LHCN-M2 (cell line): ENCODE data around the gene IHH. TPM values are rescaled to one million over a fixed set of nuclear protein-coding genes. Genes with fewer than 3 reads are reported as not detected.

Source experiments
- DNase-seq: peaks from one replicate; pipeline ENCODE4 v3.0.0-alpha.2; 2012; ENCODE audit warnings: low read depth
- total RNA-seq: library from RNA; depleted of rRNA; stranded (reverse); fragments of >200 nt; gene quantifications from 2 replicates; pipeline ENCODE4 v1.2.3, GENCODE V29; 2014

IHH gene
- total RNA-seq, 1 experiment from 2014 or later = not detected

DNA sequence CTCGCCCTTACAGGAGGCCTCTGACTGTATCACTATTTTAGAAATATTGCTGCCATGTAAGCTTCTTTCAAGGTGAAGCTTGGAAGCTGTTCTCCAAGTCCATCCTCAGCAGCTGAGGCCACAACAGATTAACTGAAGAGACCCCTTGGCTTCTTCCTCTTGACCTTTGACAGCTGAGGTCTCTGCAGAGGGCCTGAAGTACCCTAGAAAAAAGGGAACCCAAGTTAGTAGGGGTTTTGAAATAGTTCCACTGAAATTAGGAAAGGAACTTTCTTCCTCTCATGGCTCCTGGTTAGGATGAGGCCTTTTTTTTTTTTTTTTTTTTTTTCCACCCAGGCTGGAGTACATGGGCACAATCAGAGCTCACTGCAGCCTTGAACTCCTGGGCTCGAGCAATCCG, 15.5 kb upstream of the IHH start:
- no peak for DNase-seq

DNA sequence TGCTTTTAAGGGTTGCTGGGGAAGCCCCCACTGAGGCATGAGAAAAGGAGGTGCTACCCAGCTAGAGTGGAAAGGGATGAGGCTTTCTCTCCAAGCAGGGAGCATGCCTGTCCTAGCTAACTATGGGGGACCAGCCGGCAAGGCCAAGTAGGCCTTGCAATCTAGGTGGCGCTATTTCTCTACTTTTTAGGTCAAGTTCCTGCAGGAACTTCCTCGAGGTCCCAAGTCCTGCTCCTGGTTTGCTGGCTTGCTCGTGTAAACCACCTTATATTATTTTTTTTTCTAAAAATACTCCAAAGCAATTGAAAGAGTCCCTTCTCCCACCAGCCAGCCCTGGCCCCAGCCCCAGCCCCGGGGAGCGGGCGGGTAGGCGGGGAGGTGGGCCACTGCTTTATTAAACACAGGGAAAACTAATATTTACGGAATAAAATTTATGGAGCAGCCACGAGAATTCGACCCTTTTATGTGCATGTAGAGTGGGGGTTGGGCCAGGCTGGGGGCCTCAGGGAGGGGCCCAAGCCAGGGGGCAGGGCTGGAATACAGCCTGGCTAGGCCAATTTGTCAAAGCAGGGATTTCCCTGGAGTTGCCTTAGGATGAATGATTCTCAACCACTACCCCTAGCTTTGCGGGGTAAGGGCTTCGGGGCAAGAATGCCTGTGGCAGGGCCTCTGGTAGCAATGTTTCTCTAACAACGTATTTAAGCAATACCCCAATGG, 12.8 kb upstream of the IHH start:
- peak; percentile 60 for DNase-seq

DNA sequence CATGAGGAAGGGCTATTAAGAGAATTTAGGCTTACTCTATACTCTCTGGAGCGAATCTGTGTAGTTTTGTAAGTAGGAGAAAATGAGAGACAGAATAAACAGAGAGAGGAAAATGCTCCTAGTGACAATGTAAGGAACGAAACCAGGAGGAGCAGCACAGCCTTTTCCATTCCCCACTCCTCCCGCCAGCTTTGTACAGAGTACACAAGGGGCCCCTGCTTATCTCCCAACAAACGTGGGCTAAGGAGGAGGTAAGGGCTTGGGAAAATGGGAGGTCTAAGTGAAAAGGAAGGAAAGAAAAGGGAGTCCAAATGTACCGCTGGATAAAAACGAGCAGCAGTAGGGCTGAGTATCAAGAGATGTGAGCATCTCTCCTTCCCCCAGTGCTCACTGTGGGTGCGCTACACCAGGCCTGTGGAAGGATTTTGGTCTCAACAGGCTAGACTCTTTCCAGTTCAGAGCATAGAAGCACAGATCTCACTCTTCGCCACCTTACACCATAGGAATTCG, 12.1 kb upstream of the IHH start:
- no peak for DNase-seq

DNA sequence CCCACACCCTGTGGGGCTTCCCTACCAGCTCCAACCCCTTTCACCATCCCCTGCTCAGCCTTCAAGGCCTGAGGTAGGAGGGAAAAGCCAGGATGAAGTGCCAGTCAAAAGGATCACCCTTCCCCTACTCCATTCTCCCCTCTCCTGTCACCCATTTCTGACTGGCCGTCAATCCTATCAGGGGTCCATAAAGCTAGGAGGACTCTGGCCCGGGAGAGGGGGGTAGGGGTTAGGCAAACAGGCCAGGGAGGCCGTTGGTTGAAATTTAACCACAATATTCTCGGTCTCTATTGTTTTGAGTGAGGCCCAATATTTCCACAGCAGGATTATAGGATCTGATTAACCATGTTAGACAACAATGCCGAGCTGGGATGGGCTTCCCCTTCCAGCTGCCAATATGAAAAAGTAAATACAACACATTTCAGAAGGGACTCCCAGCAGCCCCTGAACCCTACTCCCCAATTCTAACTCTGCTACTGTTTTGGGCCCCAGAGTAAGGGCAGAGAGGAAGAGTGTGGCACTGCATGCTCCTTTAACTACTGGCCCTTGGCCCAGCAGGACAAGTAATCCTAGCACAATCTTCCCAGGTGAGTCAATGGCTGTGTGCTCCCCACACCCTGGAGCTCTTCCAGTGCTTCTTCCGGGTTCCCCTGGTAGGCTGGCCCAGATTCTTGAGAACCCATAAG, 10.6 kb upstream of the IHH start:
- DNase-seq = peak; percentile 31

DNA sequence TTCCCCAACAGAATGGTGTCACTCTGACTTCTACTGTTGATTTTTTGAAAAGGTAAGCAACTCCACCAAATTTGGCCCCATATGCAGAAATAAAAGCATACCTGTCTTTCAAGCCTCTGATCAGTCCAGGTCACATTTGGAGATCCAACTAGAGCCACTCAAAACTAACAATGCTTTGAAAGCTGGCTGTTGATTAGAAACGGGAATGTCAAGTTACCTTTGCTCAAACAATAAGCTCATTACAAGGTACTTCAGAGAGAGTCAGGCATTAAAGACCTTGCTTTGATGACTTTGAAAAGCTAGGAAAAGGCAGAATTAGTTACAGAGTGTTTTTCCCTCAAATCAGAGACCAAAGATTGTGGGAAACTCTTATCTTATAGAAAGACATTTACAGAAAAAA, 4.8 kb upstream of the IHH start:
- DNase-seq = no peak

DNA sequence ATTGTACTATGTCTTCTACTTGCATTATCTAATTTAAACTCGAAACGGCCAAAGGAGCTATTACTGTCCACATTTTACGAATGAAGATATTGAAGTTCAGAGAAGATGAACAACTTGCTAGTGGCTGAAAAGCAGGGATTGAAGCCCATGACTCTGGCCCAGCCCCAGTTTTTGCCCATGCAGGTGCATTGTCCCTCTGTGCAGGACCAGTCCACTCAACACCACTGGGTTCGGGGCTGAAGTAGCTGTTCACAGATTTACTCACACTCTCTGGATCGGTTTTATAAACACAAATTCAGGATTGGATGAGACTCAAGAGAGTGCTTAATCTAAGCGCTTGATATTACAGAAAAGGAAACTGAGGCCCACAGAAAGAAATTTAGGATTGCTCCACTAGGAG, 1.4 kb upstream of the IHH start:
- no peak for DNase-seq

DNA sequence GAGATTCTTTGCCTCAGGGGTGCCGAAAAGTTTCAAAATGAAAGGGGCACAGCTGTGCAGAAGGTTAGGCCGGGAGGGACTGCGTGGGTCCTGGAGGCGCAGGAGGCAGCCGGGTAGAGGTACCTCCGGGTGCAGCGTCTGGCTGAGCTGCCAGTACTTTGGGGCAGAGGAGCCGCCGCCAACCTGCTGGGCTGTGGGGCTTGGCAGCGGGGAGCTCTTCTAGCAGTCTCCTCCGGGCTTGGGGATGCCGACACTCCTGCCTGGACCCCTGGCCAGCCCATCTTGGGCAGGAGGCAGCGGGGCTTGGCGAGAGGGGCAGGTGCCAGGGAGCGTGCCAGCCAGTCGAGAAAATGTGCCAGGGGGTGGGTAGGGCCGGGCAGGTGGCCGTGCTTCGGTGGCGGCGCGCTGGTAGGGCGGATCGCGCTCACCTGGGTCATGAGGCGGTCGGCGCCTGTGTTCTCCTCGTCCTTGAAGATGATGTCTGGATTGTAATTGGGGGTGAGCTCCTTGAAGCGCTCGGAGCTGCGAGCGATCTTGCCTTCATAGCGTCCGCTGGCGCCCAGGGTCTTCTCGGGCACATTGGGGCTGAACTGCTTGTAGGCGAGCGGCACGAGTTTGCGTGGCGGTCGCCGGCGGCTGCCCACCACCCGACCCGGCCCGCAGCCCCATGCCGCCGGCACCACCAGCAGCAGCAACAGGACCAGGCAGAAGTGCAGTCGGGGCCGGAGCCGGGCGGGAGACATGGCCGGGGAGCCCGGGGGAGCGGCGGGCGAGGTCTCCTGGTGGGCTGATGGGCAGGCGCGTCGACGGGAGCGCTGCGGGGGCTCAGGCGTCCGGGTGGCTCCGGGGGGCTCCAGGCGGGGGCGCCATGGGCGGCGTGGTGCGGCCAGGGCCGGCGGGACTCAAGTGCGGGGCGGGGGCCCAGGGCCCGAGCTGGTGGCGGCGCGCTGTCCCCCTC, 717 bp downstream of the IHH start:
- no peak for DNase-seq

DNA sequence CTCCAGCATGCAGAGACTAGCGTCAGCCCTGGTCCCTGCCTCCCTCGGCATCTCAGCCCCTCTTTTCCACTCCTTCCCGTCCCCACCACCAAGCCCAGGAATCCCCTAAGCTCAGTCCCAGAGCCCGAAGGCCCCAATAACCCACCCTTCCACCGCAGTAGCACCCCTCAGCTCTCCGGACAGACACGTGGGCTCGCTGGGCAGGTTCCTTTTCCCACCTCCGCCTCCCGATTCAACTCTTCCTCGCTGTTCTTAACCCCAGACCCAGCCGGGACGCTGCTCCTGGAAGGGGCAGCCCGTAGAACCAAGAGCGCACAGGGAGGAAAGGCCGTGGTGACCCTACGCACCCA, 1.4 kb downstream of the IHH start:
- no peak for DNase-seq

DNA sequence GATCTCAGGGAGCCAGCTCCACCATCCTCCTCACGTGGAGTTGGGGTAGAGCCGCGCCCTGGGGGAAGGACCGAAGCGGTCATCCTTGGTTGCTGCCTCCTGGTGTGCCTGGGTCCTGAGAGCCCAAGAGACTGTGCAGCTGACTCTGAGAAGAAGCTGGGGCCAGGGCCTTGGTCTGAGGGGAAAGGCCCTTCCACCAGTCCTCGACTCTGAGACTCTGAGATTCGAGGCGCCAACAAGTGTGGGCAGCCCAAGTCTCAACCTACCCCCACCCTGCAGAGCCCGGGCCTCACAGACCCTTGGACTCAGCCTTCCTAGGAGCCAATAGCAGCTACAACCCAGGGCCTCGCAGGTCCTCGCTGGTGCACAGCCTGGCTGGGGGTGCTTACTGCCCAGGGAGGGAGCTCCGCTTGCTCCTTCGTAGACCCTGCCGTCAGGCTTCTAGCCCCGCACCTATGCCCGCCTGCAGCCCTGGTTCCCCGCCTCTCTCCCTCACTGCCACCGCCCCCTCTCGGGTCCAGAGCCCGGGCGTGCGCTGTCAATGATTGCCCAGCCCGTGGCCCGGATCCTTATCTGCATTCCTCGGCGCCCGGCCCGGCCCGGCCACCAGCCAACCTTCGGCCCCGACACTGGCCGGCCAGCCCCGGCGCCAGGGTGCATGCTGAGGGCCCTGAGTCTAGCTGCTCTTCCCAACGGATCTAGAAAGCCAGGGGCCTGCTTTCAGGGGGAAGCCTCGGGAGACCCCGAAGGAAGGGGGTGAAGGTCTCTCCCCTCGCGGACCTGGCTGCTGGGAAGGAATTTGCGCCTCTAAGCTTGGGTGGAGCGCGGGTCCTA, 2.0 kb downstream of the IHH start:
- no peak for DNase-seq

DNA sequence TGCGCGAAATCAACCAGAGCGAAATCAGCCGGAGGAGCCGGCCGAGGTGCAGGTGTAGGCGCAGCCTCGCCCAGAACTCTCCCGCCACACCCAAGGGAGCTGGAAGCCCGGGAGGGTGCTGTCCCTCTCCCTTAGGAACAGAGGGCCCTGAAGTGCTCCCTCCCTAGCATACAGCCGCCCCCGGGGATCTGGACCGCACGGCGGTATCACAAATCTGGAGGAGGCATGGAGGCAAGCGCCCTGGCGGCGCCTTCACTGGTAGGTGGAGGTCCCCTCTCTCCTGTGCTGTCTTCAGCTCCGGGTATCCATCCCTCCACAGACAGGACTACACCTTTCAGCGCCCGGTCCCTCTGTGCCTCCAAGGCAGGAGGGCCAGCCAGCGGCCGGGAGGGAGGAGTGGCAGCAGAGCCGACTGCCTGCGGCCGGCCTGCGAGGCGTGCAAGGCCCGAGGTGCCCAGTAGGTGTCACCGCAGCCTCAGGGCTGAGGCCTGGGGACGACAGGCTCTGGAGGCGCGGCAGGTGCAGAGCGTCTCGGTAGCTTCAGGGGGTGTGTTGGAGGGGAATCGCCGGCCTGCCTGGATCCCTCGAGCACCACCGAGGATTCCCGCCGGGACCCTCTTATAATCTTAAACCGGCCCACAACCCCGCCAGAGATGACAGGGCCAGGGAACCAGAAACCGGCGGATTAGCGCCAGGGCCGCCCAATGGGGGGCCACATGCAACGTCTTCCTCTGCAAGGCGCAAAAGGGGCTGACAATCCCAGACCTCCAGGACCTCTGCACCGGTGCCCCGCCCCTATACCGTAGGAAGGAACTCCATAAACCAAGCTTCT, 2.8 kb downstream of the IHH start:
- DNase-seq = peak; percentile 39

DNA sequence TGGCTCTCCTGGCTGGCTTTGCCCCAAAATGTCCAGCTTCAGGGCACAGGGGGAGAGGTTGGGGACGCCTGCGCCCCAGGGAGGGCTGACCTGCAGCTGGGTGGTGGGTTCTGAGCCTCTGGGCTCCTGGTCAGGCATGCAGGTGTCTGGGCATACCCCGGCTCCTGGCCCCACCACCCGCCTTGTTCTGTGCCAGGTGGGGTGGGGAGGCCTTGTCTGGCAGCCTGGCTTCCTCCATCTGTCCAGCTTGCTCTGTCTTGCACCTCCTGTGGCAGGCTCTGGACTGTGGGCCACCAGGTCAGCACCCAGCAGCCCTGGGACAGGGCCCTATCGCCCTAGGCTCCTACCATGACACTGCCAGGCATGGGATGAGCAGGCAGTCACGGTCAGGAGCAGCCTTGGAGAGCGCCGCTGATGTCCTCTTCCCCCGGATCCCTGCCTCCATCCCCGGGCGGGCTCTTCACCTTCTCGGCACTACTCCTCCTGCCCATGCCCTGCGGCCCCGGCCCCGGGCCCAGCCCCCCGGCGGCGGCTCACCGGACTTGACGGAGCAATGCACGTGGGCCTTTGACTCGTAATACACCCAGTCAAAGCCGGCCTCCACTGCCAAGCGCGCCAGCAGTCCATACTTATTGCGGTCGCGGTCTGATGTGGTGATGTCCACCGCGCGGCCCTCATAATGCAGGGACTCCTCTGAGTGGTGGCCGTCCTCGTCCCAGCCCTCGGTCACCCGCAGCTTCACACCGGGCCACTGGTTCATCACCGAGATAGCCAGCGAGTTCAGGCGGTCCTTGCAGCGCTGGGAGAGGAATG, 3.6 kb downstream of the IHH start:
- DNase-seq = no peak

DNA sequence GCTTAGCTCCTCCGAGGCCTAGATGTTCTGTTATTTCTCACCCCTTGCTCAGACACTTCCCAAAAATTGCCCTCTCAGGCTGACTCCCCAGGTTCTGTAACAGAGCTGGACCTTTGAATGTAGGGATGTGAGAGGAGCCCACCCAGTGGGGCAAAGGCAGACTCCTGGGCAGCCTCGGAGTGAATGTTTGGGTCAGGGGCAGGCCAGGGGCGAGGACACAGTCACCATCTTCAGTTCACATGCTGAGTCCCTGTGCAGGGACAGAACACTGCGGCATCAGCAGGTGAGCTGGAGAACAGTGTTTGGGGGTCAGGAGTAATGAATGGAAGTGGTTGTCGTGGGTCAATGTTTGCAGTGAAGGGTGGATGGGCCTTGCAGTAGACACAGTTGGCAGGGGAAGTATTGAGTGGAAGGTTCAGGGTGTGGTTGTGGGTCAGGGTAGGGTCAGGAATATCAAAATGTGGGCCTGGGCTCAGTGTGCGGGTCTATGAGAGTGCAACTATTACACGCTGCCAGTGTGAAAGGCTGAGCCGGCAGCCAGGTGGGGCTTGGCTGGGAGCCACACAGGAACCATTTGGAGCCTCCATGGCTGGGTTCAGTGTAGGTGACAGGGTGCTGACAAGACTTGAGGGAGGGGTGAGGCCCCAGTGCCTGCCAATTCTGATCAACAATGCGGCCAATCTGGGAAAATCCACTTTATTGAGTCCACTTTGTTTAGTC, 4.4 kb downstream of the IHH start:
- DNase-seq = no peak

DNA sequence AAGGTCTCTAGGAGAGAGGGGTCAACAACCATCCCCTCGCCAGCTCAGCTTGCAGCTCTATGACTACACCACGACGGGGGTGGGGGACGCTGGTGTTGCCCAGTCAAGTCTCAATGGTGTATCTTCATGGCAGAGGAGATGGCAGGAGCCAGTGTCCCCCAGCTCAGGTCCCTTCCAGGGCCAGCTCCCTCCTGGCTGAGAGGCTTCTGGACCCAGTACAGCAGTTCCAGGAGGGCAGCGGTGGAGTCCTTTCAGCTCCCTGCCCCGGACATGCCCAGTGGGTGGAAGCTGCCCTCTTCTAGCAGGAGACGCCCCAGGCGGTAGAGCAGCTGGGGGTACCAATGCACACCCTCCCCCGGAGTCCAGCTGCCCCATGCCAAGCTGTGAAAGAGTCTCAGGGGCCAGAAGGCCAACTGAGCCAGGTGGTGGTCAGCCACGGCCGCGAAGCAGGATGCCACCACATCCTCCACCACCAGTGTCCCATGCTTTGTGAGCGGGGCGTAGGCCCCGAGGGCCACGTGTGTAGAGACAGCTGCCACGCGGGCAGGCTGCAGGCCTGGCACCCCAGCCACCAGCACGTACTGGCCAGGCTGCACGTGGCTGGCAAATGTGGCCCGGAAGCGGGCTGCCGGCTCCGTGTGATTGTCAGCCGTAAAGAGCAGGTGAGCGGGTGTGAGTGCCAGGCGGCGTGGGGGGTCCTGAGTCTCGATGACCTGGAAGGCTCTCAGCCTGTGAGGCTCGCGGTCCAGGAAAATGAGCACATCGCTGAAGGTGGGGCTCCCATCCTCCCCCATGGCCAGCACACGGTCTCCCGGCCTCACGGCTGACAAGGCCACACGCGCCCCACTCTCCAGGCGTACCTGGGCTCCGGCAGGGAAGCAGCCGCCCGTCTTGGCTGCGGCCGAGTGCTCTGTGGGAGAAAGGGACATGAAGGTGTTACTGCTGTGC, 5.5 kb downstream of the IHH start:
- no peak for DNase-seq

DNA sequence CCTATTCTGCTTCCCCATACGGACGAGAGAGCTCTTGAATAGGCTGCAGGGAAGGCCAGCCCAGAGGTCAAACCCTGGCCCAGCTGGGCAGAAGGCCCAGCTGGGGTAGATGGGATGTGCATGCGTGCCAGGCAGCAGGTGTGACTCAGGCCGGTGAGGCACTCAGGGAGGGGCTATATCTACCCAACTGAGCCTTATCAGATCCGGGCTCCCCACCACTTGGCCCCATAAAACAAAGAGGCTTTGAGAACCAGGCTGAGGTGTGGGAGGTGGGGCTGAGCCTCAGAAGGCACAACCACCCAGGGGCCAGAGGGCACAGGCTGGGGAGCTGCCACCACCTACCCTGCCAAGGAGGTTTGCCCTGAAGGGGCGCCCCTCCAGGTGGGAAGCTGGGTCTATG, 11.4 kb downstream of the IHH start:
- no peak for DNase-seq

DNA sequence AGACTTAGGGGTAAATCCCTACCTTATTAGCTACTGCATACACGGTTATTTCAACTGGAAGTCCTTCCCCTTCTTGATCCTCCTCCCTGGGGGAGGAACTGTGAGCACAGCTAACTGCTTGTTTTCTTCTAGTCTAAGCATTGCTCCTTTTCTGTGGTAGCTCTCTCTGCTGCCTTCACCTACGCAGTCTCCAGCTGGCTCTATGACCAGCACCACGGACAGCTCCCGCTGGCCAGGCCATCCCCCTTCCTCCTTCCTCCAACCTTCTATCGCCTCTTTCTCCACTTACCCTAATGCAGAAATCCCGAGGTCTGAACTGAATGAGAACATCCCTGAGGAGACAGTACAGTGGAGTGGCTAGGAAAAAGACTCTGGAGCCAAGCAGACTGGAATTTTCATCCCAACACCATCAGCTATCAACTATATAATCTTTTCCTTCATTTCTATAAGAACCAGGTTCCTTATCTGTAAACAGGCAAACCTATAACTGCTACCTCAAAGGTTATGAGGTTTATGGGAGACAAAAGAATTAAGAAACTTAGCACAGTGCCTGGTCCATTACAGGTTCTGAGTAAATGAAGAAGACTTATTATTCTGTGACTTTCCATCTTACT, 14.7 kb downstream of the IHH start:
- DNase-seq = peak; percentile 32

DNA sequence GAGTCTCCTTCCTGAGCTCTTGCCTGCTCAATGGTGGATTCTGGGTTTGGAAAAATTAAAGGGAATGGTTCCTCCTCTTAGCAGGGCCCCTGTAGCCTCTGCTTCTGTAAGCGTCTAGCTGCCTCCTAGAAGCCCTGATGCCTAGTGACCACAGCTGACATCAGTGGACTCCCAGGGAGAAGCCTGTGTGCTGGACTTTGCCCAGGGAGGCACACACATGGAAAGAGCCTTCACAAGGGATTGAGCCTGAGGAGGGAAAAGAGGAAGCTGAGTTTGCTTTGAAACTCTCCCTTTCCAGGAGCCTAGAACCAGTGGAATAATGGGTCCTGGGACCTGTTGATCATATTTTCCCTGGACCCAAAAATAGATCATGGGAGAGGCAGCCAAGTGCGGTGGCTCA, 18.0 kb downstream of the IHH start:
- DNase-seq = no peak

DNA sequence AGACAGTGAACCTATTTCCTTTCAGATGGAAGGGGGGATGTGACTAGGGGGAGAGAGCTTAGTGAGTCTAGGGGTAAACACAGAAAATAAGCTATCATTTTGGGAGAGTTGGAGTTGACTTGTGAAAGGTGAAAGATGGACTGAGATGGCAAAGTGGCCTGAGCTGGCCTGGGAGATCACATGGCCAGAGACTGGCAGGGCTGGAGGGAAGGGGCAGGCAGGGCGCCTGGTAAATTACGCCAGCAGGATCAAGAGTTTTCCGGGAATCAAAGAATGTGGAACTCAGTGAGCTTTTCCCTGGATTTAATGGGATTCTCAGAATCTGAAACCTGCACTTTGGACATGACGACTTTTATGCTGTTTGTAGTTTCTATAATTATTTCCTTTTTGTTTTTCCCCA, 18.6 kb downstream of the IHH start:
- DNase-seq = no peak
